HG03558 (cell line): ENCODE measurements around the gene RPS4Y2.

Experiments used
- ATAC-seq: cut with Tn5 transposase; IDR thresholded peaks from one replicate; pipeline ENCODE4 v1.9.1; 2021; ENCODE audit warnings: moderate number of reproducible peaks; ENCODE audit not compliant: unreplicated experiment; ENCODE audit errors: extremely low read depth

The RPS4Y2 gene

GRCh38 chrY:20817067-20817466, 61.2 kb downstream of the RPS4Y2 start:
- no peak for ATAC-seq
